Neutrophil (primary cell): Measurements from ENCODE around the gene CNTNAP2.

Experiments
- H3K27ac ChIP-seq: fragments of 200-600 bp; sonication (generic); 2 replicates; pipeline ENCODE4 v1.5.1; 2016; ENCODE audit warnings: mild to moderate bottlenecking, moderate library complexity
- H3K27me3 ChIP-seq: fragments of 200-600 bp; sonication (generic); 2 replicates; pipeline ENCODE4 v1.6.0; 2016; ENCODE audit warnings: mild to moderate bottlenecking
- H3K36me3 ChIP-seq: fragments of 200-600 bp; sonication (generic); 2 replicates; pipeline ENCODE4 v1.5.1; 2017
- H3K4me1 ChIP-seq, 2 experiments: fragments of 200-600 bp in 1 of 2; sonication (generic) in 1 of 2; 1 replicate in 1 of 2; 2 replicates in 1 of 2; pipeline versions ENCODE4 v1.5.1 to v1.6.1; 2013 to 2016; ENCODE audit warnings: low read depth in 1 of 2, low read length in 1 of 2, mild to moderate bottlenecking in 1 of 2, moderate library complexity in 1 of 2; ENCODE audit not compliant: control insufficient read depth in 1 of 2, insufficient read depth in 1 of 2
- H3K4me3 ChIP-seq, 2 experiments: fragments of 200-600 bp in 1 of 2; sonication (generic) in 1 of 2; 1 replicate in 1 of 2; 2 replicates in 1 of 2; pipeline ENCODE4 v1.5.1; 2013 to 2016; ENCODE audit warnings: low read depth in 1 of 2, low read length in 1 of 2, mild to moderate bottlenecking in 1 of 2, moderate library complexity in 1 of 2
- H3K9me3 ChIP-seq: fragments of 200-600 bp; sonication (generic); 2 replicates; pipeline ENCODE4 v1.5.1; 2016
- CTCF ChIP-seq: fragments of 200-600 bp; sonication (generic); IDR thresholded peaks from 2 replicates; pipeline ENCODE4 v1.5.1; 2016; ENCODE audit warnings: antibody characterized with exemption

CNTNAP2 gene

GRCh38 chr7:148174376-148174775, 2057.8 kb downstream of the CNTNAP2 start:
- Histone ChIP-seq H3K9me3 (no peaks in the 10 kb centered on the region), H3K27ac (no peak overlapping the region), H3K4me1 (no peaks in the 10 kb centered on the region), H3K36me3 (no peaks in the 10 kb centered on the region), H3K27me3 (no peaks in the 10 kb centered on the region), H3K4me3 (no peak overlapping the region)
- TF ChIP-seq CTCF = no peak

GRCh38 chr7:148175512-148175911, 2058.9 kb downstream of the CNTNAP2 start:
- Histone ChIP-seq H3K27ac (no peak overlapping the region), H3K9me3 (no peaks in the 10 kb centered on the region), H3K4me3 (no peak overlapping the region), H3K27me3 (no peaks in the 10 kb centered on the region), H3K4me1 (no peaks in the 10 kb centered on the region), H3K36me3 (no peaks in the 10 kb centered on the region)
- no peak for TF ChIP-seq CTCF

- TF ChIP-seq CTCF = no peak
- Histone ChIP-seq H3K27ac (no peak overlapping the region), H3K36me3 (no peaks in the 10 kb centered on the region), H3K9me3 (no peaks in the 10 kb centered on the region), H3K27me3 (no peaks in the 10 kb centered on the region), H3K4me3 (no peak overlapping the region), H3K4me1 (no peaks in the 10 kb centered on the region)
Measured at GRCh38 chr7:148177972-148178371, 2061.4 kb downstream of the CNTNAP2 start.

GRCh38 chr7:148180075-148180474, 2063.5 kb downstream of the CNTNAP2 start:
- TF ChIP-seq CTCF = no peak
- Histone ChIP-seq H3K27me3 (no peaks in the 10 kb centered on the region), H3K4me3 (no peak overlapping the region), H3K36me3 (no peaks in the 10 kb centered on the region), H3K9me3 (no peaks in the 10 kb centered on the region), H3K27ac (no peak overlapping the region), H3K4me1 (no peaks in the 10 kb centered on the region)

- no peak for TF ChIP-seq CTCF
- Histone ChIP-seq H3K27ac (no peak overlapping the region), H3K4me1 (no peaks in the 10 kb centered on the region), H3K36me3 (no peaks in the 10 kb centered on the region), H3K4me3 (no peak overlapping the region), H3K27me3 (no peaks in the 10 kb centered on the region), H3K9me3 (no peaks in the 10 kb centered on the region)
Measured at GRCh38 chr7:148182264-148182663, 2065.7 kb downstream of the CNTNAP2 start.

GRCh38 chr7:148185041-148185440, 2068.4 kb downstream of the CNTNAP2 start:
- no peaks in the 10 kb centered on the region for H3K9me3 ChIP-seq
- no peak overlapping the region for H3K4me3 ChIP-seq
- no peak for TF ChIP-seq CTCF
- no peaks in the 10 kb centered on the region for H3K36me3 ChIP-seq
- no peaks in the 10 kb centered on the region for H3K27me3 ChIP-seq
- no peaks in the 10 kb centered on the region for H3K4me1 ChIP-seq
- H3K27ac ChIP-seq = no peak overlapping the region
